GM13976 (cell line): ENCODE data around the gene TRPM1.

Experiments used
- DNase-seq: peaks from one replicate; pipeline ENCODE4 v3.0.0; 2012; ENCODE audit warnings: low spot score
- in situ Hi-C: fragments of 300-500 bp; cut with MboI; formaldehyde crosslinking; loops from one replicate; pipeline ENCODE4 v1.12.0; 2022; ENCODE audit warnings: low sequenced_read_pairs, mixed read lengths, inconsistent platforms; ENCODE audit not compliant: unreplicated experiment
- TF ChIP-seq, protein P1 (sequence below): IDR thresholded peaks from 2 replicates; pipeline ENCODE4 v1.5.1; 2012; ENCODE audit warnings: borderline replicate concordance, mild to moderate bottlenecking; ENCODE audit not compliant: insufficient read depth; ENCODE audit errors: extremely low read depth, missing control alignments, control extremely low read depth

Gene TRPM1

DNA sequence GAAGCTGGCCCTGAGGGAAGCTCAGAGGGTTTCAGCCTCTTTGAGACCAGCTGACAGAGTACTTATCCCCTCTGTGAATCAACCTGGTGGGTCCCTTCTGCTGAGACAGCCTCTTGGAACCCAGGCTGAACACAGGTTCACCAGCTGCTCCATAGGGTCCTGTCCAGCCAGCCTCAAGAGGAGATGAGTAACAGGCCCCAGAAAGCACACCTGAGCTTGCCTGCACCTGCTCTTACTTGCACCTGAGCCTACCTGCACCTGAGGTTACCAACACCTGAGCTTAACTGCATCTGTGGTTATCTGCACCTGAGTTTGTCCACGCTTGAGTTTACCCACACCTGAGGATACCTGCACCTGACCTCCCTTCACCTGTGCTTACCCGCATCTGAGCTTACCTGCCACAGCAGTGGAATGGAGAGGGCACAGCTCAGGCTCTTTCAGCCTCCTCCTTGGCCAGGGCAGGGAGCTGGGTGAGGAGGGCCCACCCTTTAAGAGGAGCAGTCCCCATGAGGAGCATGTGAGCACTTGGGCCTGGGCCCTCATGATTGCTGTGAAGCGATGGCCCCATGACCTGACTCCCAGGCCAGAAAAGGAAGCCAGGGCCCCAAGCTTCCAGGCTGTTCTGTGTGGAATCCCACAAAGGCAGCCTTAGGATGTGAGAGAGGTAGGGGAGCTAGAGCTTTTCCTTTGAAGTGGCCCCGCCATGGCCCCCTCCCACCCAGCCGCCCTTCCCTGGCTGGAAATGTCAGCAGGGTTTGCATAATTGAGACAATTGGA is at the start of gene TRPM1:
TSS of gene TRPM1 (minus strand) at position 464 of the 777 bp plus-strand sequence. CDS start 20,370 bp downstream, outside the sequence.
- no peak for DNase-seq
- in situ Hi-C loops, result no loop called here
- TF ChIP-seq, protein P1, sequence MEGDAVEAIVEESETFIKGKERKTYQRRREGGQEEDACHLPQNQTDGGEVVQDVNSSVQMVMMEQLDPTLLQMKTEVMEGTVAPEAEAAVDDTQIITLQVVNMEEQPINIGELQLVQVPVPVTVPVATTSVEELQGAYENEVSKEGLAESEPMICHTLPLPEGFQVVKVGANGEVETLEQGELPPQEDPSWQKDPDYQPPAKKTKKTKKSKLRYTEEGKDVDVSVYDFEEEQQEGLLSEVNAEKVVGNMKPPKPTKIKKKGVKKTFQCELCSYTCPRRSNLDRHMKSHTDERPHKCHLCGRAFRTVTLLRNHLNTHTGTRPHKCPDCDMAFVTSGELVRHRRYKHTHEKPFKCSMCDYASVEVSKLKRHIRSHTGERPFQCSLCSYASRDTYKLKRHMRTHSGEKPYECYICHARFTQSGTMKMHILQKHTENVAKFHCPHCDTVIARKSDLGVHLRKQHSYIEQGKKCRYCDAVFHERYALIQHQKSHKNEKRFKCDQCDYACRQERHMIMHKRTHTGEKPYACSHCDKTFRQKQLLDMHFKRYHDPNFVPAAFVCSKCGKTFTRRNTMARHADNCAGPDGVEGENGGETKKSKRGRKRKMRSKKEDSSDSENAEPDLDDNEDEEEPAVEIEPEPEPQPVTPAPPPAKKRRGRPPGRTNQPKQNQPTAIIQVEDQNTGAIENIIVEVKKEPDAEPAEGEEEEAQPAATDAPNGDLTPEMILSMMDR, result no peak

DNA sequence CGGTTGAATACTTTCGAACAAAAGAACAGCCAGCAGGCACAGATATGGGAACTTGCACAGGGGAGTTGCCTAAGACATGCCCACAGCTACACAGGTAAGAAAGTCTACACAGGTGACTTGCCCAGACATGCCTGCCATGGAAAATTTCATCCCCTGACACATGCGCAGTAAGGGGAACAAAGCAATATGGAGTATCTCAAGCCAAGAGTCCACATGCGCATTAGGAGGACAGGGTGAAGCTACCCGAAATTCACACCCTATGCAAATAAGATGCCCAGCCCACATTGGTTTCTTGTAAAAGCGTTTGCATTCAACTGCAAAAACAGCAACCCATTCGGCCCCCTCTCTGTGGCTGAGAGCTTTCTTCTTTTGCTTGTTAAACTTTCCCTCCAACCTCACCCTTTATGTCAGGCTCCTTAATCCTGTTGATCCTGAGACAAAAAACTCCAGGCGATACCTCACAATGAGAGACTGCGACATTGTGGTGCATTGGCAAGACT is 49.3 kb upstream of the TRPM1 start:
- TF ChIP-seq, protein P1, result no peak

DNA sequence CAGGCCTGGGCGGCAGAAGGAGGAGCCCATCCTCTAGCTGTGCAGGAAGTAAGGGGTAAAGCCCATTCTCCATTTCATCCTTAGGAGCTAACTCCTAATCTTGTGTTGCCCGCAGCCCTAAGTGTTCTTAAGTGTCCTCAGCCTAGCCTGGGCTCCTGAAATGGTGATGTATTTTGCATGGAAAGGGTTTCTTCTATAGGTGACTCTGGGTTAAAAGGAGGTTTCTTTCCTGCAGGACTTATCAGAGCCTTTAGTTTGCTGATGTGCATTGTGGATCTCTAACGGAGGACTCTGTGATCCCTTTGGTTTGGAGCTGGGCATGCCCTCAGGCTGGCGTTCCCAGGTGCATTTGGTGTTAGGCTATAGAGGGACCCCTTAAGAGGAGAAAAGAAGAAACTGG is 48.5 kb upstream of the TRPM1 start:
- DNase-seq, result no peak
- in situ Hi-C loops, result no loop called here
- TF ChIP-seq, protein P1, result no peak

More for the DNA sequence above, 49.3 kb upstream of the TRPM1 start:
- no peak for DNase-seq
- in situ Hi-C loops, result no loop called here

DNA sequence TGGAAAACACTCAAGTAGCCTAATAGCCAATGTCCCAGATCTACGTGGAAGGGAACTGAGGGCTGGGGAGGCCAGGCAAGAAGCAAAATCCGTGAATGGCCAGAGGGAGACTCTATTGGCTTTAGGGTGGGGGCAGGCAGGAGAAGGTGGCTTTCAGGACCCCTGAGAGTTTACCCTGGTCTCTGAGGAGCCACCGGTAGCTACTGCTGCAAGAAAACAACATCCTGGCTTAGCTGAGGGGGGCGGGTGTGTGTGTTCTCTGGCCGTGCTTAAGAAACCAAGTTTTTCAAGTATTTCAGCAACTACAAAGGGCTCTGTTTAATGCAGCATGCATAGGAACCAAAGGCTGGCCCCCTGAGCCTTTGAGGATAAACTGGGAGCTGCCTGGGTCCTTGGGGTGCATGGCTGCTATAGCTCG is 47.6 kb upstream of the TRPM1 start:
- in situ Hi-C loops, result no loop called here
- DNase-seq, result no peak
- TF ChIP-seq, protein P1, result no peak

DNA sequence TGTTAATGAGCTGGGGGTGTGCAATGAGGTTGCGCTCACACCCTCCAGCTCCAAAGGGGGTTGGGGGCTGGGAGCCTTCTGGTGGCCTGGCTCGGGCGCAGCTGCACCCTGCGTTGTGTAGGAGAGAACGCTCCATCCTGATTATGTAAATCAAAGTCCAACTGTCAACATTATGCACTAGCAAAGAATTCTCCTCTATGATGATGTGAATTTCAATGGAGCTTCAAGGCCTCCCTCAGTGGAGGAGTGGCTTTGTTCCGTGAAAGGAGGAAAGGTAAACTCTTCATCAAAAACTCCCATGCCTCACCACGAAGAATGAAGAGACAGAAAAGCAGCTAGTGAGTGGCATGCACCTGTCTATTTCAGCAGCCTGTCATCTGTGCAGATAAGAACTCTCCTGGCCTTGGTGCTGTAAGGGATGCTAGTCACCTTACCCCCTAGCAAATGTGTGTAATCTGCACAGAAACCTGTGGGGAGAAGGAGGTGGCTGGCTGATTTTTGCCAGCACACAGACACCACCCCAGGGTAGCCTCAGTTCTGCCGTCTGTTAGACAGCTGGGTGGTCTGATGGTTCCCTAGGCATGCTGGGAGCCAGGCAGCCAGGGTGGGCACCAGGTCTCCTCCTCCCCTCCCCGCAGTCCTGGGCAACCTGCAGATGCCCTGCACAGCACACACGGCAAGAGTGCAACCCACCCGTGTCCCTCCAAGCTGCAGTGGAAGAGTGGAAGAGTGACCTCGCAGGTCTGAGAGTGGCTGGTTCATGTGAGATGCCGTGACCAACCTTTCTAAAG is 47.0 kb upstream of the TRPM1 start:
- in situ Hi-C loops, result no loop called here
- no peak for DNase-seq
- TF ChIP-seq, protein P1, result no peak

DNA sequence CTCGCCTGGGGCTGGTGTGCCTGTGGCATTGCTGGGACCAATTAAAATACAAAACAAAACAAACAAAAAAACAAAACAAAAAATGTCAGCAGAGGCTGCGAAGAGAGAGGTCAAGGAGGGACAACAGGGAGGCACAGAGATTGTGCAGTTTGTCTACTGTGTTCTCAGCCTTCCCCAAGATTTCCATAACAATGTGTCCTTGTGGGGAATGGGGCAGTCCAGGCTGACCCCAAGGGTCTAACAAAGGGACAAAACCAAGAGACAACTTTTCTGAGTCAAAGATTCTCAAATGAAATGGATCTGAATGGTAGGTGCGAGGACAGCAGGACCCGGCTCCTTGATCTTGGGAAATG is 46.4 kb upstream of the TRPM1 start:
- in situ Hi-C loops, result no loop called here
- DNase-seq, result no peak
- TF ChIP-seq, protein P1, result no peak
